PC-3 (cell line): ENCODE data around the gene SYMPK. TPM values are rescaled to one million over a fixed set of nuclear protein-coding genes. Genes with fewer than 3 reads are reported as not detected.

Source experiments
- ATAC-seq: fragments of 200-7000 bp; cut with Tn5 transposase; 2 replicates; pipeline ENCODE4 v1.9.1; 2020; ENCODE audit warnings: mild to moderate bottlenecking, moderate library complexity
- BruUV-seq: library from RNA; stranded (reverse); fragments of 400-500 nt; replicated peaks from 2 replicates; lab custom pipeline; 2021; lab: Mats Ljungman, UMichigan
- CTCF ChIA-PET: fragments of 300-600 bp; sonication (Branson Sonifier 250); formaldehyde crosslinking; loops from one replicate; lab custom pipeline; 2022; ENCODE audit warnings: antibody characterized with exemption; lab: Charles Lee
- POLR2A ChIA-PET: fragments of 300-600 bp; sonication (Branson Sonifier 250); formaldehyde crosslinking; loops from one replicate; lab custom pipeline; 2022; ENCODE audit warnings: antibody characterized with exemption; ENCODE audit not compliant: unreplicated experiment; lab: Charles Lee
- DNase-seq: peaks from one replicate; pipeline ENCODE4 v3.0.0-alpha.2; 2015
- H2AFZ ChIP-seq: fragments of 300-600 bp; sonication (generic); 2 replicates; pipeline ENCODE4 v1.6.0; 2016; ENCODE audit warnings: antibody characterized with exemption, low read length
- H3F3A ChIP-seq: fragments of 300-600 bp; sonication (generic); one replicate; pipeline ENCODE4 v1.6.0; 2017; ENCODE audit warnings: antibody characterized with exemption, low read length, control low read depth, mild to moderate bottlenecking; ENCODE audit not compliant: unreplicated experiment
- H3K27ac ChIP-seq: fragments of 300-600 bp; sonication (generic); 2 replicates; pipeline ENCODE4 v1.5.1; 2016; ENCODE audit warnings: mild to moderate bottlenecking, low read length
- H3K27me3 ChIP-seq: fragments of 300-600 bp; sonication (generic); 2 replicates; pipeline ENCODE4 v1.6.1; 2016; ENCODE audit warnings: low read length, mixed read lengths
- H3K36me3 ChIP-seq: fragments of 300-600 bp; sonication (generic); 2 replicates; pipeline ENCODE4 v1.6.1; 2016; ENCODE audit warnings: low read depth, mixed run types, low read length, mixed read lengths
- H3K4me1 ChIP-seq: fragments of 300-600 bp; sonication (generic); 2 replicates; pipeline ENCODE4 v1.5.1; 2016; ENCODE audit warnings: low read length; ENCODE audit not compliant: insufficient read depth
- H3K4me2 ChIP-seq: fragments of 300-600 bp; sonication (generic); 2 replicates; pipeline ENCODE4 v1.6.0; 2016; ENCODE audit warnings: low read length
- H3K4me3 ChIP-seq: fragments of 300-600 bp; sonication (generic); 2 replicates; pipeline ENCODE4 v1.5.1; 2016; ENCODE audit warnings: mild to moderate bottlenecking, low read length, mixed read lengths
- H3K79me2 ChIP-seq: fragments of 300-600 bp; sonication (generic); 2 replicates; pipeline ENCODE4 v1.6.1; 2017; ENCODE audit warnings: low read length, mixed read lengths
- H3K9ac ChIP-seq: fragments of 300-600 bp; sonication (generic); 2 replicates; pipeline ENCODE4 v1.6.0; 2016; ENCODE audit warnings: mild to moderate bottlenecking, low read length
- H3K9me2 ChIP-seq: fragments of 300-600 bp; sonication (generic); replicated peaks from 2 replicates; pipeline ENCODE4 v1.6.1; 2016; ENCODE audit warnings: mixed run types, low read length, mixed read lengths
- H3K9me3 ChIP-seq: fragments of 300-600 bp; sonication (generic); 2 replicates; pipeline ENCODE4 v1.6.1; 2016; ENCODE audit warnings: low read length, mixed read lengths
- H4K20me1 ChIP-seq: fragments of 300-600 bp; sonication (generic); 2 replicates; pipeline ENCODE4 v1.6.1; 2016; ENCODE audit warnings: low read length, mixed read lengths
- EZH2 ChIP-seq: fragments of 300-600 bp; sonication (generic); IDR thresholded peaks from one replicate; pipeline ENCODE4 v1.6.1; 2017; ENCODE audit warnings: antibody characterized with exemption, mild to moderate bottlenecking, low read length; ENCODE audit not compliant: unreplicated experiment
- EZH2phosphoT487 ChIP-seq: fragments of 300-600 bp; sonication (generic); IDR thresholded peaks from 2 replicates; pipeline ENCODE4 v1.6.1; 2018; ENCODE audit warnings: mild to moderate bottlenecking, antibody characterized with exemption, low read length, borderline replicate concordance
- intact Hi-C: fragments of 100-400 bp; cut with micrococcal nuclease; formaldehyde crosslinking; loops from 2 replicates; pipeline ENCODE4 v1.9.0; 2023
- total RNA-seq: library from RNA; depleted of rRNA; stranded (reverse); fragments of >200 nt; gene quantifications from 2 replicates; pipeline ENCODE4 v1.2.3, GENCODE V29; 2014
- TF ChIP-seq, protein P1 (sequence below): fragments of 300-600 bp; sonication (generic); conservative IDR thresholded peaks from 2 replicates; pipeline ENCODE4 v1.5.1; 2017; ENCODE audit warnings: antibody characterized with exemption, low read depth, mild to moderate bottlenecking, low read length

The SYMPK gene
- total RNA-seq, 1 experiment from 2014 or later = 36.6 TPM

DNA sequence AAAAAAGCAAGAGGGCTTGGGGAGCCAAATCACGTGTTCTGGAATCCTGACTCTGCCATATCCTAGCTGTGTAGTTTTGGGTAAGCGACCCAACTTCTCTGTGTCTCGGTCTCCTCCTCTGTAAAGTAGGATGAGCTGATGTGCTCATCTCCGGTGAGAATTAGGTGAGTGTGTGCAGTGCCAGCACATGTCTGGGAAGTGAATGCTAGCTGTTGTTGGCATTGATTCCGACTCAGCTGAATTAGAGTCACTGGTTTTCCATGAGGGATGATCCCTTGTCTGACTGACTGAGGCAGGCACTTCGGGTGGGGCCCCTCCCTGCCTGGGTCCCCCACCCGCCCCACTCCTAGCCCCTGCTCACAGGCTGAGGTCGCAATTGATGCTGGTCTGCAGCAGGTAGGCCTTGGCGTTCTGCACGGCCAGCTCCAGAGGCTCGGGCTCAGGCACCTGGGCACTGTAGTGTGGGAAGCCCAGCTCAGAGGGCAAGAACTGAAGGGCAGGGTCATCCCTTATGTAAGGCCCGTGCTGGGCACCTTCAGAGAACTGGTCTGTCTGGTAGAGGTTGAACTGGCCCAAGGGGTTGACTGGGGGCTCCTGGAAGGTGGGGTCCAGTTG is 48.7 kb downstream of the SYMPK start:
- Histone ChIP-seq H3K4me3 (no peak overlapping the region), H3F3A (no peaks in the 10 kb centered on the region), H3K9me3 (no peaks in the 10 kb centered on the region), H3K27ac (no peak overlapping the region), H4K20me1 (no peaks in the 10 kb centered on the region), H3K36me3 (no peaks in the 10 kb centered on the region; the same call in 1 of the 2 replicates), H3K27me3 (no peaks in the 10 kb centered on the region), H3K4me2 (no peak overlapping the region), H3K9ac (no peak overlapping the region), H3K79me2 (no peaks in the 10 kb centered on the region), H3K9me2 (no peaks in the 10 kb centered on the region), H3K4me1 (peaks cover 7% of the 10 kb centered on the region), H2AFZ (no peak overlapping the region)
- DNase-seq (no peak), ATAC-seq (no peak)
- CTCF ChIA-PET = no interaction called here
- no TSS peak for BruUV-seq
- TF ChIP-seq EZH2 = no peak
- TF ChIP-seq, protein P1, sequence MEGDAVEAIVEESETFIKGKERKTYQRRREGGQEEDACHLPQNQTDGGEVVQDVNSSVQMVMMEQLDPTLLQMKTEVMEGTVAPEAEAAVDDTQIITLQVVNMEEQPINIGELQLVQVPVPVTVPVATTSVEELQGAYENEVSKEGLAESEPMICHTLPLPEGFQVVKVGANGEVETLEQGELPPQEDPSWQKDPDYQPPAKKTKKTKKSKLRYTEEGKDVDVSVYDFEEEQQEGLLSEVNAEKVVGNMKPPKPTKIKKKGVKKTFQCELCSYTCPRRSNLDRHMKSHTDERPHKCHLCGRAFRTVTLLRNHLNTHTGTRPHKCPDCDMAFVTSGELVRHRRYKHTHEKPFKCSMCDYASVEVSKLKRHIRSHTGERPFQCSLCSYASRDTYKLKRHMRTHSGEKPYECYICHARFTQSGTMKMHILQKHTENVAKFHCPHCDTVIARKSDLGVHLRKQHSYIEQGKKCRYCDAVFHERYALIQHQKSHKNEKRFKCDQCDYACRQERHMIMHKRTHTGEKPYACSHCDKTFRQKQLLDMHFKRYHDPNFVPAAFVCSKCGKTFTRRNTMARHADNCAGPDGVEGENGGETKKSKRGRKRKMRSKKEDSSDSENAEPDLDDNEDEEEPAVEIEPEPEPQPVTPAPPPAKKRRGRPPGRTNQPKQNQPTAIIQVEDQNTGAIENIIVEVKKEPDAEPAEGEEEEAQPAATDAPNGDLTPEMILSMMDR = no peak
- no peak for TF ChIP-seq EZH2phosphoT487
- POLR2A ChIA-PET = no interaction called here
- intact Hi-C loops = no loop called here

DNA sequence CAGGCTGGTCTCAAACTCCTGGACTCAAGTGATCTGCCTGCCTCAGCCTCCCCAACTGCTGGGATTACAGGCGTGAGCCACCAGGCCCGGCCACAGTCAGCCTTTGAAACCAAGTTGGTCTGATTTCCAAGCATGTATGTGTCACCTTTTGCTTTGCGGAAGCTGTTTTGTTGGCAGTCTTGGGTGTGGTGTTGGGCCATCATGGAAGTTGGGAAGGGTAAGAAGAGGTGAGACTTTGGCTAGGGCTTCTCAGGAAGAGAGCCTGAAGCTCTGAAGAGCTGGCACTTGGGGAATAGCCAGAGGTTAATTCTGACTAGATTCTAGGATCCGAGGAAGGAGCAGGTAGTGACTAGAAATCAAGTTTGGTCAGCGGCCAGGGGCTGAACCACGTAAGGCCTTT is 50.6 kb downstream of the SYMPK start:
- no peaks in the 10 kb centered on the region for H3F3A ChIP-seq
- peaks cover 7% of the 10 kb centered on the region for H3K4me1 ChIP-seq
- H2AFZ ChIP-seq = no peak overlapping the region
- H3K9me3 ChIP-seq = no peaks in the 10 kb centered on the region
- CTCF ChIA-PET = no interaction called here
- H3K79me2 ChIP-seq = no peaks in the 10 kb centered on the region
- ATAC-seq = no peak
- no peaks in the 10 kb centered on the region for H3K27me3 ChIP-seq
- DNase-seq = no peak
- no peak for TF ChIP-seq EZH2
- TF ChIP-seq, protein P1 = no peak
- TF ChIP-seq EZH2phosphoT487 = no peak
- H3K36me3 ChIP-seq = no peaks in the 10 kb centered on the region; the same call in 1 of the 2 replicates
- POLR2A ChIA-PET = interaction anchor here (0.7 kb wide), 1 partner anchor 91 kb away, joined by 6 read pairs; no protein-coding TSS in a partner anchor
- H3K4me2 ChIP-seq = no peak overlapping the region
- H3K4me3 ChIP-seq = no peak overlapping the region
- H4K20me1 ChIP-seq = no peaks in the 10 kb centered on the region
- intact Hi-C loops = no loop called here
- H3K9me2 ChIP-seq = no peaks in the 10 kb centered on the region
- no peak overlapping the region for H3K9ac ChIP-seq
- no peak overlapping the region for H3K27ac ChIP-seq
- BruUV-seq = no TSS peak

DNA sequence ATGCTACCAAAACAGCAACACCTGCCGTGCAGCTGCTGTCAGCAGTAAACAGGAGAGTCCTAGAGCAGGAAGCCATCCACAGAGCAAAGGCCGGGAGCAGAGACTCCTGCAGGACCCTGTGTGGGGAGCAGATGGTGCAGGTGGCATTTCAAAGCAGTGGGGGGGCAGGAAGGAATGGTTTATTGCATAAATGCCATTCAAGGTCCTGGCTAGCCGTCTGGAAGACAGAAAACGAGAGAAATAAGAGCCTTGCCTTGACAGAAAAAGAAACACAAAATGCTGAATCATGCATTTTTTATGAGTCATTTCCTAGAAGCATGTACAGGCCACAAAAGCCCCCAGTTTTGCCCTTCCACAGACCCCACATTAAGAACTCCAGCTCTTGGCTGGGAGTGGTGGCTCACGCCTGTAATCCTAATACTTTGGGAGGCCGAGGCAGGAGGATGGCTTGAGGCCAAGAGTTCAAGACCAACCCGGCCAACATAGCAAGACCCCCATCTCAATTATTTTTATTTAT is 53.2 kb downstream of the SYMPK start:
- Histone ChIP-seq H3K9me3 (no peaks in the 10 kb centered on the region), H3K79me2 (no peaks in the 10 kb centered on the region), H3K27me3 (no peaks in the 10 kb centered on the region), H3K4me1 (peaks cover 7% of the 10 kb centered on the region), H3K9ac (no peak overlapping the region), H4K20me1 (no peaks in the 10 kb centered on the region), H2AFZ (peak overlapping the region; percentile 69), H3F3A (no peaks in the 10 kb centered on the region), H3K36me3 (no peaks in the 10 kb centered on the region), H3K4me2 (peak overlapping the region; percentile 68), H3K27ac (peak overlapping the region; percentile 54), H3K9me2 (no peaks in the 10 kb centered on the region), H3K4me3 (no peak overlapping the region)
- ChIA-PET CTCF (no interaction called here), POLR2A (no interaction called here)
- DNase-seq (peak; percentile 58), ATAC-seq (peak; percentile 51)
- intact Hi-C loops = no loop called here
- BruUV-seq = no TSS peak
- TF ChIP-seq EZH2 (no peak), EZH2phosphoT487 (no peak)
- TF ChIP-seq, protein P1 = no peak
